Trophoblast cell (in vitro differentiated cells and primary cell): Measurements from ENCODE around the gene NUB1.

Experiments
- DNase-seq, 2 donors: peaks; one replicate each; pipeline ENCODE4 v3.0.0-alpha.2; 2016
- H2AFZ ChIP-seq: 2 replicates; pipeline ENCODE4 v1.6.1; 2013; ENCODE audit warnings: low read length, moderate library complexity, mild to moderate bottlenecking; ENCODE audit not compliant: insufficient read depth, poor library complexity
- H2AK5ac ChIP-seq: 2 replicates; pipeline ENCODE4 v1.6.1; 2013; ENCODE audit warnings: mild to moderate bottlenecking, low read length
- H2BK120ac ChIP-seq: 2 replicates; pipeline ENCODE4 v1.6.1; 2013; ENCODE audit warnings: low read length, mild to moderate bottlenecking, moderate library complexity; ENCODE audit not compliant: insufficient read depth, poor library complexity
- H2BK12ac ChIP-seq: 2 replicates; pipeline ENCODE4 v1.6.1; 2013; ENCODE audit warnings: mild to moderate bottlenecking, low read length, moderate library complexity
- H2BK5ac ChIP-seq: 2 replicates; pipeline ENCODE4 v1.6.1; 2013; ENCODE audit warnings: low read length, low read depth, moderate library complexity, mild to moderate bottlenecking; ENCODE audit not compliant: poor library complexity
- H3K14ac ChIP-seq: 2 replicates; pipeline ENCODE4 v1.6.1; 2013; ENCODE audit warnings: mild to moderate bottlenecking, low read length
- H3K18ac ChIP-seq: 2 replicates; pipeline ENCODE4 v1.6.1; 2013; ENCODE audit warnings: mild to moderate bottlenecking, low read length
- H3K23ac ChIP-seq: 2 replicates; pipeline ENCODE4 v1.6.1; 2013; ENCODE audit warnings: low read length
- H3K27ac ChIP-seq: 2 replicates; pipeline ENCODE4 v1.5.1; 2013; ENCODE audit warnings: low read depth, mild to moderate bottlenecking, inconsistent platforms, low read length, moderate library complexity
- H3K27me3 ChIP-seq: 2 replicates; pipeline ENCODE4 v1.6.1; 2013; ENCODE audit warnings: inconsistent platforms, mild to moderate bottlenecking, low read length, moderate library complexity; ENCODE audit not compliant: insufficient read depth
- H3K36me3 ChIP-seq, 2 experiments: 1 replicate in 1 of 2; 2 replicates in 1 of 2; pipeline ENCODE4 v1.6.1; 2013; ENCODE audit warnings: low read length in 2 of 2, mild to moderate bottlenecking in 2 of 2, moderate library complexity in 1 of 2; ENCODE audit not compliant: insufficient read depth in 2 of 2, control insufficient read depth in 1 of 2
- H3K4ac ChIP-seq: 2 replicates; pipeline ENCODE4 v1.6.1; 2013; ENCODE audit warnings: low read depth, mild to moderate bottlenecking, low read length, moderate library complexity
- H3K4me1 ChIP-seq, 2 experiments: 1 replicate in 1 of 2; 2 replicates in 1 of 2; pipeline ENCODE4 v1.6.1; 2013; ENCODE audit warnings: low read length in 2 of 2, mild to moderate bottlenecking in 2 of 2, moderate library complexity in 1 of 2; ENCODE audit not compliant: insufficient read depth in 2 of 2, control insufficient read depth in 1 of 2
- H3K4me2 ChIP-seq: 2 replicates; pipeline ENCODE4 v1.6.1; 2013; ENCODE audit warnings: inconsistent platforms, mild to moderate bottlenecking, low read length, moderate library complexity
- H3K4me3 ChIP-seq: 2 replicates; pipeline ENCODE4 v1.5.1; 2013; ENCODE audit warnings: mild to moderate bottlenecking, low read depth, low read length, inconsistent platforms
- H3K79me1 ChIP-seq: one replicate; pipeline ENCODE4 v1.6.1; 2013; ENCODE audit warnings: low read length
- H3K79me2 ChIP-seq: 2 replicates; pipeline ENCODE4 v1.6.1; 2013; ENCODE audit warnings: low read length, mild to moderate bottlenecking; ENCODE audit not compliant: control insufficient read depth, insufficient read depth, poor library complexity
- H3K9ac ChIP-seq: 2 replicates; pipeline ENCODE4 v1.6.1; 2013; ENCODE audit warnings: mild to moderate bottlenecking, low read length
- H3K9me3 ChIP-seq: 2 replicates; pipeline ENCODE4 v1.6.1; 2013; ENCODE audit warnings: low read depth, mild to moderate bottlenecking, control low read depth, inconsistent platforms, low read length; ENCODE audit not compliant: insufficient read depth
- H4K12ac ChIP-seq: 2 replicates; pipeline ENCODE4 v1.6.1; 2013; ENCODE audit warnings: low read depth, mild to moderate bottlenecking, low read length, moderate library complexity
- H4K8ac ChIP-seq: 2 replicates; pipeline ENCODE4 v1.6.1; 2013; ENCODE audit warnings: low read depth, mild to moderate bottlenecking, low read length, moderate library complexity
- H4K91ac ChIP-seq: one replicate; pipeline ENCODE4 v1.6.1; 2013; ENCODE audit warnings: low read depth, mild to moderate bottlenecking, low read length, moderate library complexity
- WGBS: extraction: QIAGEN DNeasy Blood & Tissue Kit; methylation state at CpG from one replicate; pipeline ENCODE4 v1.1.7; 2013; ENCODE audit warnings: missing lambda C conversion rate; ENCODE audit not compliant: insufficient read length, insufficient coverage; ENCODE audit errors: extremely low coverage; 5-methylcytosine and 5-hydroxymethylcytosine counted together

NUB1 gene

GRCh38 chr7:151345576-151346469 is 4.2 kb downstream of the NUB1 start:
- no peak overlapping the region for H3K4ac ChIP-seq
- no CpG with 5 or more reads among the region's 2 CpGs for WGBS
- no peak for DNase-seq
- peaks cover 2% of the 10 kb centered on the region for H3K79me2 ChIP-seq
- peaks cover 2% of the 10 kb centered on the region for H3K9me3 ChIP-seq
- H2BK120ac ChIP-seq, result no peak overlapping the region
- no peak overlapping the region for H2BK12ac ChIP-seq
- H4K12ac ChIP-seq, result no peak overlapping the region
- no peak overlapping the region for H3K4me2 ChIP-seq
- peaks cover 10 to 18% of the 10 kb centered on the region in 2 experiments for H3K36me3 ChIP-seq
- no peak overlapping the region for H2AK5ac ChIP-seq
- no peak overlapping the region for H3K18ac ChIP-seq
- no peak overlapping the region for H4K91ac ChIP-seq
- no peaks in the 10 kb centered on the region for H3K4me1 ChIP-seq
- no peak overlapping the region for H3K14ac ChIP-seq
- H3K23ac ChIP-seq, result no peak overlapping the region
- H2AFZ ChIP-seq, result no peak overlapping the region
- H2BK5ac ChIP-seq, result no peak overlapping the region
- H3K9ac ChIP-seq, result no peak overlapping the region
- no peak overlapping the region for H3K27ac ChIP-seq
- H3K79me1 ChIP-seq, result peaks cover 3% of the 10 kb centered on the region
- H3K4me3 ChIP-seq, result no peak overlapping the region
- H3K27me3 ChIP-seq, result no peaks in the 10 kb centered on the region
- H4K8ac ChIP-seq, result no peak overlapping the region

- H2BK120ac ChIP-seq, result no peak overlapping the region
- no peak overlapping the region for H3K9ac ChIP-seq
- H3K23ac ChIP-seq, result no peak overlapping the region
- no peak overlapping the region for H4K12ac ChIP-seq
- no peak overlapping the region for H3K27ac ChIP-seq
- no peak overlapping the region for H4K91ac ChIP-seq
- no peaks in the 10 kb centered on the region for H3K27me3 ChIP-seq
- DNase-seq, result no peak
- H3K36me3 ChIP-seq, result peaks cover 10 to 21% of the 10 kb centered on the region in 2 experiments
- no CpG with 5 or more reads among the region's 2 CpGs for WGBS
- H2AK5ac ChIP-seq, result no peak overlapping the region
- peaks cover 2% of the 10 kb centered on the region for H3K79me2 ChIP-seq
- no peak overlapping the region for H3K4me3 ChIP-seq
- H3K79me1 ChIP-seq, result peaks cover 3% of the 10 kb centered on the region
- H3K4me2 ChIP-seq, result no peak overlapping the region
- H4K8ac ChIP-seq, result no peak overlapping the region
- peaks cover 2% of the 10 kb centered on the region for H3K9me3 ChIP-seq
- H3K18ac ChIP-seq, result no peak overlapping the region
- H3K4me1 ChIP-seq, result no peaks in the 10 kb centered on the region
- H3K4ac ChIP-seq, result no peak overlapping the region
- H3K14ac ChIP-seq, result no peak overlapping the region
- H2AFZ ChIP-seq, result no peak overlapping the region
- H2BK5ac ChIP-seq, result no peak overlapping the region
- no peak overlapping the region for H2BK12ac ChIP-seq
These were observed 4.8 kb downstream of the NUB1 start for GRCh38 chr7:151346470-151346769.

- H3K18ac ChIP-seq, result no peak overlapping the region
- no CpG with 5 or more reads among the region's 6 CpGs for WGBS
- no peak overlapping the region for H2BK5ac ChIP-seq
- H3K27me3 ChIP-seq, result no peaks in the 10 kb centered on the region
- no peak overlapping the region for H3K9ac ChIP-seq
- no peak overlapping the region for H3K14ac ChIP-seq
- H3K23ac ChIP-seq, result no peak overlapping the region
- DNase-seq, result no peak
- no peak overlapping the region for H3K4ac ChIP-seq
- no peak overlapping the region for H3K27ac ChIP-seq
- no peaks in the 10 kb centered on the region for H3K9me3 ChIP-seq
- H3K4me3 ChIP-seq, result no peak overlapping the region
- H3K36me3 ChIP-seq, result peaks cover 12 to 27% of the 10 kb centered on the region in 2 experiments
- H4K12ac ChIP-seq, result no peak overlapping the region
- no peaks in the 10 kb centered on the region for H3K79me1 ChIP-seq
- H4K8ac ChIP-seq, result no peak overlapping the region
- no peak overlapping the region for H2AFZ ChIP-seq
- no peak overlapping the region for H2BK120ac ChIP-seq
- H3K79me2 ChIP-seq, result no peaks in the 10 kb centered on the region
- no peak overlapping the region for H2AK5ac ChIP-seq
- H3K4me2 ChIP-seq, result no peak overlapping the region
- H3K4me1 ChIP-seq, result no peaks in the 10 kb centered on the region
- H4K91ac ChIP-seq, result no peak overlapping the region
- H2BK12ac ChIP-seq, result no peak overlapping the region
These were observed 5.6 kb downstream of the NUB1 start for GRCh38 chr7:151347200-151347599.

GRCh38 chr7:151348970-151349369 is 7.4 kb downstream of the NUB1 start:
- DNase-seq, result no peak
- peaks cover 16 to 36% of the 10 kb centered on the region in 2 experiments for H3K36me3 ChIP-seq
- H3K9me3 ChIP-seq, result no peaks in the 10 kb centered on the region
- no peak overlapping the region for H3K9ac ChIP-seq
- no peaks in the 10 kb centered on the region for H3K27me3 ChIP-seq
- H3K23ac ChIP-seq, result no peak overlapping the region
- H2BK120ac ChIP-seq, result no peak overlapping the region
- WGBS, result 100% methylated on average over 2 of the region's 4 CpGs
- H3K14ac ChIP-seq, result no peak overlapping the region
- H3K18ac ChIP-seq, result no peak overlapping the region
- H3K79me1 ChIP-seq, result no peaks in the 10 kb centered on the region
- no peak overlapping the region for H2BK12ac ChIP-seq
- H3K4ac ChIP-seq, result no peak overlapping the region
- H2AFZ ChIP-seq, result no peak overlapping the region
- no peak overlapping the region for H4K12ac ChIP-seq
- H3K4me3 ChIP-seq, result no peak overlapping the region
- no peak overlapping the region for H2BK5ac ChIP-seq
- H3K4me2 ChIP-seq, result no peak overlapping the region
- no peak overlapping the region for H4K8ac ChIP-seq
- no peak overlapping the region for H4K91ac ChIP-seq
- H3K27ac ChIP-seq, result no peak overlapping the region
- no peaks in the 10 kb centered on the region for H3K79me2 ChIP-seq
- H3K4me1 ChIP-seq, result no peaks in the 10 kb centered on the region
- no peak overlapping the region for H2AK5ac ChIP-seq
